CD8-positive, alpha-beta memory T cell (primary cell): Measurements from ENCODE around the gene KRT84. TPM values are rescaled to one million over a fixed set of nuclear protein-coding genes. Genes with fewer than 3 reads are reported as not detected.
A peak's percentile ranks its signal among the peaks of the same experiment; 100 is the strongest.

Experiments used
- CTCF ChIA-PET: fragments of 350-600 bp; sonication (Branson Sonifier 250); formaldehyde crosslinking; loops from one replicate; lab custom pipeline; 2021; ENCODE audit warnings: antibody characterized with exemption; lab: Charles Lee
- POLR2A ChIA-PET: fragments of 350-600 bp; sonication (Branson Sonifier 250); formaldehyde crosslinking; loops from one replicate; lab custom pipeline; 2021; ENCODE audit warnings: antibody characterized with exemption; lab: Charles Lee
- DNase-seq, 5 donors: peaks; one replicate each; pipeline versions ENCODE4 v3.0.0 to v3.0.0-alpha.2; 2020 to 2022; ENCODE audit warnings: mixed read lengths in 1 of 5
- H3K27ac ChIP-seq: one replicate; pipeline ENCODE4 v1.7.0; 2013; ENCODE audit warnings: low read depth, mild to moderate bottlenecking, low read length, moderate library complexity
- H3K27me3 ChIP-seq: 2 replicates; pipeline ENCODE4 v1.7.0; 2013; ENCODE audit warnings: low read length, mild to moderate bottlenecking; ENCODE audit not compliant: insufficient read depth, poor library complexity, severe bottlenecking
- H3K36me3 ChIP-seq: 2 replicates; pipeline ENCODE4 v1.7.0; 2013; ENCODE audit warnings: mild to moderate bottlenecking, low read length, moderate library complexity; ENCODE audit not compliant: insufficient read depth
- H3K4me1 ChIP-seq: 2 replicates; pipeline ENCODE4 v1.7.0; 2013; ENCODE audit warnings: mild to moderate bottlenecking, low read length, moderate library complexity; ENCODE audit not compliant: insufficient read depth
- H3K4me3 ChIP-seq: 2 replicates; pipeline ENCODE4 v1.7.0; 2013; ENCODE audit warnings: mild to moderate bottlenecking, low read length
- H3K9me3 ChIP-seq: 2 replicates; pipeline ENCODE4 v1.7.0; 2013; ENCODE audit warnings: mild to moderate bottlenecking, low read length
- H3K27ac Mint-ChIP-seq, 8 donors: one replicate each; pipeline ENCODE4 v1.8.0; 2020 to 2021; ENCODE audit warnings: mixed read lengths in 8 of 8, mild to moderate bottlenecking in 6 of 8, inconsistent platforms in 3 of 8, moderate library complexity in 3 of 8
- H3K27me3 Mint-ChIP-seq, 2 donors: one replicate each; pipeline ENCODE4 v1.8.0; 2020 to 2021; ENCODE audit warnings: mixed read lengths in 2 of 2, mild to moderate bottlenecking in 1 of 2, moderate library complexity in 1 of 2
- H3K36me3 Mint-ChIP-seq, 3 donors: one replicate each; pipeline ENCODE4 v1.8.0; 2020 to 2021; ENCODE audit warnings: mixed read lengths in 3 of 3, inconsistent platforms in 1 of 3, mild to moderate bottlenecking in 1 of 3
- H3K4me1 Mint-ChIP-seq, 3 donors: one replicate each; pipeline ENCODE4 v1.8.0; 2020 to 2021; ENCODE audit warnings: mixed read lengths in 3 of 3, inconsistent platforms in 1 of 3, mild to moderate bottlenecking in 1 of 3
- H3K4me3 Mint-ChIP-seq, 7 donors: one replicate each; pipeline ENCODE4 v1.8.0; 2020 to 2021; ENCODE audit warnings: mixed read lengths in 7 of 7, mild to moderate bottlenecking in 6 of 7, moderate library complexity in 4 of 7, inconsistent platforms in 2 of 7
- H3K9me3 Mint-ChIP-seq, 5 donors: one replicate each; pipeline ENCODE4 v1.8.0; 2020 to 2022; ENCODE audit warnings: mixed read lengths in 5 of 5, mild to moderate bottlenecking in 3 of 5, moderate library complexity in 2 of 5, inconsistent platforms in 1 of 5
- polyA plus RNA-seq: library from polyadenylated mRNA; unstranded; fragments of 300-500 nt; fragmentation: Illumina TruSeq; gene quantifications from one replicate; pipeline ENCODE4 v1.2.3, GENCODE V29; 2021
- total RNA-seq, 2 experiments: library from RNA; stranded (reverse); gene quantifications; one replicate each; pipeline ENCODE4 v1.2.3, GENCODE V29; 2021

Gene KRT84
- total and polyA plus RNA-seq, 3 experiments from 2014 or later: not detected

GRCh38 chr12:52360663-52361271 lies 24.7 kb downstream of the KRT84 start:
- Mint-ChIP-seq H3K4me1 (peaks cover 28 to 48% (median 42%) of the 10 kb centered on the region in 3 donors), H3K4me3 (no peak overlapping the region), H3K27ac (peak overlapping the region in 1 of 8 donors; percentile 13), H3K27me3 (peaks cover 4 to 8% of the 10 kb centered on the region in 2 donors), H3K36me3 (no peaks in the 10 kb centered on the region), H3K9me3 (no peaks in the 10 kb centered on the region)
- POLR2A ChIA-PET: no interaction called here
- Histone ChIP-seq H3K27ac (no peak overlapping the region), H3K36me3 (no peaks in the 10 kb centered on the region), H3K9me3 (no peaks in the 10 kb centered on the region), H3K4me1 (peaks cover 22% of the 10 kb centered on the region), H3K27me3 (peaks cover 3% of the 10 kb centered on the region), H3K4me3 (no peak overlapping the region)
- CTCF ChIA-PET: interaction anchor here (1.6 to 2.6 kb wide), 5 partner anchors 10 to 519 kb away, joined by 4 to 13 read pairs (median 7); no protein-coding TSS in a partner anchor
- DNase-seq: no peak

- H3K27me3 ChIP-seq: peaks cover 3% of the 10 kb centered on the region
- H3K9me3 Mint-ChIP-seq: no peaks in the 10 kb centered on the region
- H3K4me1 ChIP-seq: peaks cover 22% of the 10 kb centered on the region
- no peak overlapping the region for H3K27ac ChIP-seq
- peaks cover 5% of the 10 kb centered on the region in 2 donors for H3K27me3 Mint-ChIP-seq
- H3K27ac Mint-ChIP-seq: peak overlapping the region in 1 of 8 donors; percentile 13
- H3K4me3 Mint-ChIP-seq: no peak overlapping the region
- H3K4me1 Mint-ChIP-seq: peaks cover 28 to 48% (median 42%) of the 10 kb centered on the region in 3 donors
- ChIA-PET CTCF (interaction anchor here (2.1 to 2.6 kb wide), 4 partner anchors 9 to 520 kb away, joined by 6 to 13 read pairs (median 8); no protein-coding TSS in a partner anchor), POLR2A (no interaction called here)
- H3K36me3 ChIP-seq: no peaks in the 10 kb centered on the region
- no peaks in the 10 kb centered on the region for H3K36me3 Mint-ChIP-seq
- no peaks in the 10 kb centered on the region for H3K9me3 ChIP-seq
- no peak overlapping the region for H3K4me3 ChIP-seq
- no peak for DNase-seq
These were observed 25.3 kb downstream of the KRT84 start for GRCh38 chr12:52360106-52360662.

GRCh38 chr12:52359621-52360061 lies 25.8 kb downstream of the KRT84 start:
- Histone ChIP-seq H3K4me3 (no peak overlapping the region), H3K27ac (no peak overlapping the region), H3K36me3 (no peaks in the 10 kb centered on the region), H3K9me3 (no peaks in the 10 kb centered on the region), H3K27me3 (peaks cover 3% of the 10 kb centered on the region), H3K4me1 (peaks cover 22% of the 10 kb centered on the region)
- H3K4me3 Mint-ChIP-seq: no peak overlapping the region
- H3K27me3 Mint-ChIP-seq: peaks cover 9 to 10% of the 10 kb centered on the region in 2 donors
- POLR2A ChIA-PET: no interaction called here
- no peak for DNase-seq
- no peaks in the 10 kb centered on the region for H3K36me3 Mint-ChIP-seq
- no peaks in the 10 kb centered on the region for H3K9me3 Mint-ChIP-seq
- H3K4me1 Mint-ChIP-seq: peaks cover 28 to 48% (median 42%) of the 10 kb centered on the region in 3 donors
- CTCF ChIA-PET: interaction anchor here (1.3 to 2.6 kb wide), 3 partner anchors 9 to 32 kb away, joined by 3 to 6 read pairs (median 6); no protein-coding TSS in a partner anchor
- H3K27ac Mint-ChIP-seq: peak overlapping the region in 3 of 8 donors; percentile 1 to 74 (median 19)

- H3K36me3 ChIP-seq: no peaks in the 10 kb centered on the region
- H3K9me3 Mint-ChIP-seq: no peaks in the 10 kb centered on the region
- CTCF ChIA-PET: interaction anchor here (1.2 to 2.6 kb wide), 4 partner anchors 10 to 202 kb away, joined by 3 to 6 read pairs (median 4); no protein-coding TSS in a partner anchor
- no peaks in the 10 kb centered on the region for H3K36me3 Mint-ChIP-seq
- peak overlapping the region in 6 of 7 donors; percentile 24 to 65 (median 56) for H3K4me3 Mint-ChIP-seq
- no peaks in the 10 kb centered on the region for H3K27me3 ChIP-seq
- H3K27me3 Mint-ChIP-seq: peaks cover 11% of the 10 kb centered on the region in 2 donors
- H3K27ac ChIP-seq: no peak overlapping the region
- peak overlapping the region in 6 of 8 donors; percentile 4 to 82 (median 51) for H3K27ac Mint-ChIP-seq
- no peaks in the 10 kb centered on the region for H3K9me3 ChIP-seq
- POLR2A ChIA-PET: no interaction called here
- peak in 4 of 5 donors; percentile 9 to 64 (median 49) for DNase-seq
- H3K4me1 ChIP-seq: peaks cover 22% of the 10 kb centered on the region
- H3K4me1 Mint-ChIP-seq: peaks cover 28 to 54% (median 46%) of the 10 kb centered on the region in 3 donors
- no peak overlapping the region for H3K4me3 ChIP-seq
These were observed 26.7 kb downstream of the KRT84 start for GRCh38 chr12:52358575-52359350.

- peak overlapping the region in 1 of 8 donors; percentile 51 for H3K27ac Mint-ChIP-seq
- H3K27me3 ChIP-seq: no peaks in the 10 kb centered on the region
These were observed 28.5 kb downstream of the KRT84 start for GRCh38 chr12:52356762-52357580.

GRCh38 chr12:52356031-52356761 lies 29.3 kb downstream of the KRT84 start:
- Mint-ChIP-seq H3K9me3 (no peaks in the 10 kb centered on the region), H3K27me3 (peaks cover 11 to 15% of the 10 kb centered on the region in 2 donors), H3K36me3 (no peaks in the 10 kb centered on the region), H3K4me1 (peaks cover 38 to 65% (median 57%) of the 10 kb centered on the region in 3 donors), H3K27ac (no peak overlapping the region), H3K4me3 (no peak overlapping the region)
- no peaks in the 10 kb centered on the region for H3K9me3 ChIP-seq
- no peaks in the 10 kb centered on the region for H3K36me3 ChIP-seq
- ChIA-PET CTCF (interaction anchor here (2.2 kb wide), 1 partner anchor 28 kb away, joined by 6 read pairs; no protein-coding TSS in a partner anchor), POLR2A (no interaction called here)
- peaks cover 37% of the 10 kb centered on the region for H3K4me1 ChIP-seq
- DNase-seq: no peak
- H3K27me3 ChIP-seq: no peaks in the 10 kb centered on the region
- no peak overlapping the region for H3K27ac ChIP-seq
- no peak overlapping the region for H3K4me3 ChIP-seq

More at GRCh38 chr12:52356762-52357580, 28.5 kb downstream of the KRT84 start:
- Mint-ChIP-seq H3K36me3 (no peaks in the 10 kb centered on the region), H3K4me3 (no peak overlapping the region), H3K9me3 (no peaks in the 10 kb centered on the region), H3K27me3 (peaks cover 11 to 15% of the 10 kb centered on the region in 2 donors), H3K4me1 (peaks cover 38 to 66% (median 57%) of the 10 kb centered on the region in 3 donors)
- POLR2A ChIA-PET: no interaction called here
- Histone ChIP-seq H3K4me3 (no peak overlapping the region), H3K4me1 (peaks cover 30% of the 10 kb centered on the region), H3K9me3 (no peaks in the 10 kb centered on the region), H3K36me3 (no peaks in the 10 kb centered on the region), H3K27ac (no peak overlapping the region)
- CTCF ChIA-PET: interaction anchor here (2.6 kb wide), 1 partner anchor 15 kb away, joined by 6 read pairs; no protein-coding TSS in a partner anchor
- DNase-seq: no peak

- Mint-ChIP-seq H3K27me3 (peaks cover 11 to 15% of the 10 kb centered on the region in 2 donors), H3K27ac (no peak overlapping the region), H3K4me1 (peaks cover 41 to 65% (median 61%) of the 10 kb centered on the region in 3 donors), H3K4me3 (no peak overlapping the region), H3K36me3 (no peaks in the 10 kb centered on the region), H3K9me3 (no peaks in the 10 kb centered on the region)
- no peak overlapping the region for H3K27ac ChIP-seq
- ChIA-PET POLR2A (no interaction called here), CTCF (interaction anchor here (2.2 kb wide), 1 partner anchor 27 kb away, joined by 6 read pairs; no protein-coding TSS in a partner anchor)
- no peaks in the 10 kb centered on the region for H3K27me3 ChIP-seq
- no peak for DNase-seq
- H3K4me3 ChIP-seq: no peak overlapping the region
- no peaks in the 10 kb centered on the region for H3K36me3 ChIP-seq
- H3K9me3 ChIP-seq: no peaks in the 10 kb centered on the region
- peaks cover 43% of the 10 kb centered on the region for H3K4me1 ChIP-seq
These were observed 30.3 kb downstream of the KRT84 start for GRCh38 chr12:52355176-52355575.
